ENCODE data around the gene B3GNT3.

B3GNT3 gene

GRCh38 chr19:17784201-17785008, 10.5 kb upstream of the B3GNT3 start:
- Histone ChIP-seq H3K27ac (ENCODE audit: low read length) (no peak overlapping the region), H3K9me3 (ENCODE audit: control insufficient read depth, insufficient read depth, low read length) (no peaks in the 10 kb centered on the region), H3K27me3 (ENCODE audit: control insufficient read depth, insufficient read depth, low read length) (no peaks in the 10 kb centered on the region), H3K4me1 (ENCODE audit: control insufficient read depth, insufficient read depth, low read length) (no peaks in the 10 kb centered on the region; the same call in 1 of the 2 replicates), H3K4me3 (ENCODE audit: low read length) (no peak overlapping the region), H3K36me3 (ENCODE audit: control insufficient read depth, insufficient read depth, low read length) (0 out of 2 replicates have a peak, but pooled peaks cover 4% of the 10 kb centered on the region)
- no CpG with 5 or more reads among the region's 32 CpGs for WGBS (ENCODE audit: insufficient coverage, insufficient read length)
- DNase-seq (ENCODE audit: low read depth, low spot score): no peak

- Histone ChIP-seq H3K27ac (ENCODE audit: low read length) (no peak overlapping the region), H3K36me3 (ENCODE audit: control insufficient read depth, insufficient read depth, low read length) (0 out of 2 replicates have a peak, but pooled peaks cover 4% of the 10 kb centered on the region), H3K4me1 (ENCODE audit: control insufficient read depth, insufficient read depth, low read length) (no peaks in the 10 kb centered on the region; the same call in 1 of the 2 replicates), H3K9me3 (ENCODE audit: control insufficient read depth, insufficient read depth, low read length) (no peaks in the 10 kb centered on the region), H3K27me3 (ENCODE audit: control insufficient read depth, insufficient read depth, low read length) (no peaks in the 10 kb centered on the region), H3K4me3 (ENCODE audit: low read length) (no peak overlapping the region)
- no peak for DNase-seq (ENCODE audit: low read depth, low spot score)
- WGBS (ENCODE audit: insufficient coverage, insufficient read length): no CpG with 5 or more reads among the region's 14 CpGs
Observed at GRCh38 chr19:17787274-17787913, 7.5 kb upstream of the B3GNT3 start.

GRCh38 chr19:17788632-17789031, 6.3 kb upstream of the B3GNT3 start:
- Histone ChIP-seq H3K27ac (ENCODE audit: low read length) (no peak overlapping the region), H3K27me3 (ENCODE audit: control insufficient read depth, insufficient read depth, low read length) (no peaks in the 10 kb centered on the region), H3K4me1 (ENCODE audit: control insufficient read depth, insufficient read depth, low read length) (no peaks in the 10 kb centered on the region; the same call in 1 of the 2 replicates), H3K36me3 (ENCODE audit: control insufficient read depth, insufficient read depth, low read length) (no peaks in the 10 kb centered on the region), H3K4me3 (ENCODE audit: low read length) (no peak overlapping the region), H3K9me3 (ENCODE audit: control insufficient read depth, insufficient read depth, low read length) (no peaks in the 10 kb centered on the region)
- no CpG with 5 or more reads among the region's 2 CpGs for WGBS (ENCODE audit: insufficient coverage, insufficient read length)
- DNase-seq (ENCODE audit: low read depth, low spot score): no peak

- WGBS (ENCODE audit: insufficient coverage, insufficient read length): no CpG with 5 or more reads among the region's 6 CpGs
- Histone ChIP-seq H3K27me3 (ENCODE audit: control insufficient read depth, insufficient read depth, low read length) (no peaks in the 10 kb centered on the region), H3K9me3 (ENCODE audit: control insufficient read depth, insufficient read depth, low read length) (no peaks in the 10 kb centered on the region), H3K4me1 (ENCODE audit: control insufficient read depth, insufficient read depth, low read length) (no peaks in the 10 kb centered on the region), H3K27ac (ENCODE audit: low read length) (no peak overlapping the region), H3K36me3 (ENCODE audit: control insufficient read depth, insufficient read depth, low read length) (no peaks in the 10 kb centered on the region), H3K4me3 (ENCODE audit: low read length) (no peak overlapping the region)
- DNase-seq (ENCODE audit: low read depth, low spot score): no peak
Observed at GRCh38 chr19:17790059-17790780, 4.7 kb upstream of the B3GNT3 start.

GRCh38 chr19:17794412-17794730, 567 bp upstream of the B3GNT3 start:
- H3K9me3 ChIP-seq (ENCODE audit: control insufficient read depth, insufficient read depth, low read length): no peaks in the 10 kb centered on the region
- H3K4me3 ChIP-seq (ENCODE audit: low read length): peak overlapping the region; percentile 38; the same call in 1 of the 2 replicates
- no peak for DNase-seq (ENCODE audit: low read depth, low spot score)
- H3K36me3 ChIP-seq (ENCODE audit: control insufficient read depth, insufficient read depth, low read length): no peaks in the 10 kb centered on the region
- H3K4me1 ChIP-seq (ENCODE audit: control insufficient read depth, insufficient read depth, low read length): peaks cover 2% of the 10 kb centered on the region; the same call in 1 of the 2 replicates
- no peaks in the 10 kb centered on the region for H3K27me3 ChIP-seq (ENCODE audit: control insufficient read depth, insufficient read depth, low read length)
- no peak overlapping the region for H3K27ac ChIP-seq (ENCODE audit: low read length)
- no CpG with 5 or more reads among the region's 9 CpGs for WGBS (ENCODE audit: insufficient coverage, insufficient read length)

DNA sequence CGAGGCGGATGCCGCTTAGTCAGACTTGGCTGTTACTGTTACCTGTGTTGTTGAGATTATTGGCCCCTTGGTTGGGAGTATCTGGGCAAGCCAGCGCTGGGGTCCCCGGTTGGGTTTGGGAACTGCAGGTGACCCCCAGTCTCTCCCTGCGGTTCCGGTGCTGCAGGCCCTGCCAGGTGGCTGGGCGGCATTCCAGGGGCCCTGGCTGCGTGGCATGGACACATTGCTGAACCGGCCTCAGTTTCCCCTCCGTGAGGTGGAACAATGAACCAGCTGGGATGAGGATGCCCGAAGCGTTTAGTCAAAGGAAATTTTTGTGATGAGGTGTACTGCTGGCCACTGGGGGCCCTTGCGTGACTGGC, 538 bp downstream of the B3GNT3 start:
- no peak for DNase-seq (ENCODE audit: low read depth, low spot score)
- Histone ChIP-seq H3K4me1 (ENCODE audit: control insufficient read depth, insufficient read depth, low read length) (peaks cover 2% of the 10 kb centered on the region; the same call in 1 of the 2 replicates), H3K4me3 (ENCODE audit: low read length) (peak overlapping the region; percentile 38; the same call in 1 of the 2 replicates), H3K9me3 (ENCODE audit: control insufficient read depth, insufficient read depth, low read length) (no peaks in the 10 kb centered on the region), H3K27ac (ENCODE audit: low read length) (no peak overlapping the region), H3K36me3 (ENCODE audit: control insufficient read depth, insufficient read depth, low read length) (no peaks in the 10 kb centered on the region), H3K27me3 (ENCODE audit: control insufficient read depth, insufficient read depth, low read length) (no peaks in the 10 kb centered on the region)
- WGBS (ENCODE audit: insufficient coverage, insufficient read length): no CpG with 5 or more reads among the region's 14 CpGs

GRCh38 chr19:17796013-17796837, 1.3 kb downstream of the B3GNT3 start:
- WGBS (ENCODE audit: insufficient coverage, insufficient read length): no CpG with 5 or more reads among the region's 6 CpGs
- H3K36me3 ChIP-seq (ENCODE audit: control insufficient read depth, insufficient read depth, low read length): no peaks in the 10 kb centered on the region
- H3K27me3 ChIP-seq (ENCODE audit: control insufficient read depth, insufficient read depth, low read length): no peaks in the 10 kb centered on the region
- H3K9me3 ChIP-seq (ENCODE audit: control insufficient read depth, insufficient read depth, low read length): no peaks in the 10 kb centered on the region
- H3K4me1 ChIP-seq (ENCODE audit: control insufficient read depth, insufficient read depth, low read length): peaks cover 2% of the 10 kb centered on the region; the same call in 1 of the 2 replicates
- no peak overlapping the region for H3K27ac ChIP-seq (ENCODE audit: low read length)
- no peak overlapping the region for H3K4me3 ChIP-seq (ENCODE audit: low read length)
- DNase-seq (ENCODE audit: low read depth, low spot score): no peak

DNA sequence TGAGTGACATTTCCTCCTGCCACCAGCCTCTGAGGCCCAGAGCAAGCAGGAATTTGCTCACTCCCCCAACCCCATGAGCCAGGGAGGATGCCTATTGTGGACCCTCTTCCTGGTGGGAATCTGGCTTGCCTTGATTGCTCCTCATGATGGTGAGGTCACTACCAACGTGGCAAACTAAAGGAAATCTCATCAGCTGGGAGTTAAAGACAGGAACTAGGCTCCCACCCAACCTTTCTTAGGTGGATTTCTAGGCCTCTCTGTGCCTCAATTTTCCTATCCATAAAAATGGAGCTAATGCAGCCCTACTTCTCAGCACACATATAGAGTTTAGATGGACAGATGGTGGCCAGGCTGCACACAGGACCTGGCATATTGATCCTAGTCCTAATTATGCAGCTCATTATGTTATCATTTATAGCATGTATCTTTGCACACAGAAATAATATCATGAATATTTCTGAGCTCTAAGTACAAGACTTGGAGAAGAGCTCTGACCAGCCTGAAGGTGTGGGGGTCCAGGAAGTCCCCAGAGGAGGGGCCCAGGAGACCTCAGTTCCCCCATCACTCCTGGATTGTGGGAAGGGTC, 2.0 kb downstream of the B3GNT3 start:
- Histone ChIP-seq H3K27me3 (ENCODE audit: control insufficient read depth, insufficient read depth, low read length) (no peaks in the 10 kb centered on the region), H3K4me3 (ENCODE audit: low read length) (no peak overlapping the region), H3K9me3 (ENCODE audit: control insufficient read depth, insufficient read depth, low read length) (no peaks in the 10 kb centered on the region), H3K27ac (ENCODE audit: low read length) (no peak overlapping the region), H3K36me3 (ENCODE audit: control insufficient read depth, insufficient read depth, low read length) (no peaks in the 10 kb centered on the region), H3K4me1 (ENCODE audit: control insufficient read depth, insufficient read depth, low read length) (peaks cover 2% of the 10 kb centered on the region; the same call in 1 of the 2 replicates)
- no peak for DNase-seq (ENCODE audit: low read depth, low spot score)
- no CpG with 5 or more reads among the region's 1 CpG for WGBS (ENCODE audit: insufficient coverage, insufficient read length)

- DNase-seq (ENCODE audit: low read depth, low spot score): no peak
- WGBS (ENCODE audit: insufficient coverage, insufficient read length): no CpG with 5 or more reads among the region's 11 CpGs
Observed at GRCh38 chr19:17797424-17798201, 2.7 kb downstream of the B3GNT3 start.

More at GRCh38 chr19:17797424-17798201, 2.7 kb downstream of the B3GNT3 start:
- Histone ChIP-seq H3K27ac (ENCODE audit: low read length) (no peak overlapping the region), H3K9me3 (ENCODE audit: control insufficient read depth, insufficient read depth, low read length) (no peaks in the 10 kb centered on the region), H3K4me1 (ENCODE audit: control insufficient read depth, insufficient read depth, low read length) (peaks cover 2% of the 10 kb centered on the region; the same call in 1 of the 2 replicates), H3K36me3 (ENCODE audit: control insufficient read depth, insufficient read depth, low read length) (no peaks in the 10 kb centered on the region), H3K4me3 (ENCODE audit: low read length) (no peak overlapping the region), H3K27me3 (ENCODE audit: control insufficient read depth, insufficient read depth, low read length) (no peaks in the 10 kb centered on the region)

Measured in iPS DF 6.9 (cell line).